Measurements from ENCODE around the gene DNAH10. TPM values are rescaled to one million over a fixed set of nuclear protein-coding genes. Genes with fewer than 3 reads are reported as not detected.

DNAH10 gene
- total and polyA plus RNA-seq, 2 experiments from 2014 or later, result 0.22 to 0.60 TPM

DNA sequence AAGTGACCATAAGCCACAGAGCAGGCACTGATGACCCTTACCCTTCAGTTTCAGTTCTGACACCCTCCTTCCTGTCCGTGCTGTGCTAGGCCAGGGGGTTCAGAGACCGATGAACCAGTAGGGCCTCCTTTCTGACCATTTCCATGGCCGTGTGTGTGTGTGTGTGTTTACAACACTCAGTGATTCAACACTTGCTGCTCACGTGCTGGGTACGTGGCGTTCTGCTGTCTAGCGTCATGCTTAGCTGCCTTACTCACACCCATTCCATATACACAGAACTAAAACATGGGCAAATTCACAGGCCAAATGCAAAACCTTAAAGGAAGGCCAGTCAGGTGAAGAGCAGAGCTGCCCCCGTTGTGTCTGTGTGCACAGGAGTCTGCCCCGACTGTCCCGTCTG, 67.5 kb downstream of the DNAH10 start:
- H3K27me3 ChIP-seq, result no peaks in the 10 kb centered on the region
- TF ChIP-seq EZH2 (IDR thresholded peaks at IDR 0.05; ENCODE audit: borderline replicate concordance) (no peak), EZH2phosphoT487 (IDR thresholded peaks at IDR 0.05; ENCODE audit: low read depth, severe bottlenecking, unreplicated experiment) (no peak)
- TF ChIP-seq, protein P1, sequence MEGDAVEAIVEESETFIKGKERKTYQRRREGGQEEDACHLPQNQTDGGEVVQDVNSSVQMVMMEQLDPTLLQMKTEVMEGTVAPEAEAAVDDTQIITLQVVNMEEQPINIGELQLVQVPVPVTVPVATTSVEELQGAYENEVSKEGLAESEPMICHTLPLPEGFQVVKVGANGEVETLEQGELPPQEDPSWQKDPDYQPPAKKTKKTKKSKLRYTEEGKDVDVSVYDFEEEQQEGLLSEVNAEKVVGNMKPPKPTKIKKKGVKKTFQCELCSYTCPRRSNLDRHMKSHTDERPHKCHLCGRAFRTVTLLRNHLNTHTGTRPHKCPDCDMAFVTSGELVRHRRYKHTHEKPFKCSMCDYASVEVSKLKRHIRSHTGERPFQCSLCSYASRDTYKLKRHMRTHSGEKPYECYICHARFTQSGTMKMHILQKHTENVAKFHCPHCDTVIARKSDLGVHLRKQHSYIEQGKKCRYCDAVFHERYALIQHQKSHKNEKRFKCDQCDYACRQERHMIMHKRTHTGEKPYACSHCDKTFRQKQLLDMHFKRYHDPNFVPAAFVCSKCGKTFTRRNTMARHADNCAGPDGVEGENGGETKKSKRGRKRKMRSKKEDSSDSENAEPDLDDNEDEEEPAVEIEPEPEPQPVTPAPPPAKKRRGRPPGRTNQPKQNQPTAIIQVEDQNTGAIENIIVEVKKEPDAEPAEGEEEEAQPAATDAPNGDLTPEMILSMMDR (IDR thresholded peaks at IDR 0.05; ENCODE audit: poor library complexity), result no peak
- H3K27ac ChIP-seq, result no peak overlapping the region
- no peaks in the 10 kb centered on the region for H4K20me1 ChIP-seq (ENCODE audit: insufficient read depth, poor library complexity, severe bottlenecking)
- DNase-seq (ENCODE audit: low spot score), result no peak
- no peak overlapping the region for H3K4me2 ChIP-seq
- no peaks in the 10 kb centered on the region for H3K36me3 ChIP-seq (replicated peaks; ENCODE audit: insufficient read depth, low read depth)
- H3K4me1 ChIP-seq (ENCODE audit: insufficient read depth), result no peaks in the 10 kb centered on the region
- H3K79me2 ChIP-seq, result no peaks in the 10 kb centered on the region
- no peak overlapping the region for H2AFZ ChIP-seq
- WGBS (ENCODE audit: low lambda C conversion rate, missing lambda C conversion rate), result 93% methylated on average over 10 of the region's 10 CpGs
- no peaks in the 10 kb centered on the region for H3K9me2 ChIP-seq (replicated peaks; ENCODE audit: insufficient read depth)
- H3K4me3 ChIP-seq, result no peak overlapping the region
- H3K9me3 ChIP-seq (ENCODE audit: low read depth), result no peaks in the 10 kb centered on the region

DNA sequence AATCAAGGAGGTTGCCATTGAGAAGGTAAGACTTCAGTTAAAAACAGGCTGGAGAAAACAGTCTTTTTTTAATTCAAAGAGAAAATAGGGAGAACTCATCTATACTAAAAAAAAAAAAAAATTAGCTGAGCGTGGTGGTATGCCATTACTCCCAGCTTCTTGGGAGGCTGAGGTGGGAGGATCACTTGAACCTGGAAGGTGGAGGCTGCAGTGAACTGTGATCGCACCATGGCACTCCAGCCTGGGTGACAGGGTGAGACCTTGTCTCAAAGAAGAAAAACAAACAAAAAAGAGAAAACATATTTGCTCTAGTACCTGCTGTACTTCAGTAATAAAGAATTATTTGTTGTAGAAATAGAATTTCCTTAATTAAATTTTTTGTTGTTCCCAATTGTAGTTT, 68.6 kb downstream of the DNAH10 start:
- WGBS (ENCODE audit: low lambda C conversion rate, missing lambda C conversion rate), result 95% methylated on average over 2 of the region's 2 CpGs
- Histone ChIP-seq H3K27ac (no peak overlapping the region), H3K9me3 (ENCODE audit: low read depth) (no peaks in the 10 kb centered on the region), H2AFZ (no peak overlapping the region), H3K4me2 (no peak overlapping the region), H3K36me3 (replicated peaks; ENCODE audit: insufficient read depth, low read depth) (no peaks in the 10 kb centered on the region), H3K79me2 (no peaks in the 10 kb centered on the region), H3K9me2 (replicated peaks; ENCODE audit: insufficient read depth) (no peaks in the 10 kb centered on the region), H3K4me3 (no peak overlapping the region), H3K4me1 (ENCODE audit: insufficient read depth) (no peaks in the 10 kb centered on the region), H4K20me1 (ENCODE audit: insufficient read depth, poor library complexity, severe bottlenecking) (no peaks in the 10 kb centered on the region), H3K27me3 (no peaks in the 10 kb centered on the region)
- TF ChIP-seq EZH2phosphoT487 (IDR thresholded peaks at IDR 0.05; ENCODE audit: low read depth, severe bottlenecking, unreplicated experiment), result no peak
- no peak for TF ChIP-seq EZH2 (IDR thresholded peaks at IDR 0.05; ENCODE audit: borderline replicate concordance)
- TF ChIP-seq, protein P1 (IDR thresholded peaks at IDR 0.05; ENCODE audit: poor library complexity), result no peak
- DNase-seq (ENCODE audit: low spot score), result no peak

DNA sequence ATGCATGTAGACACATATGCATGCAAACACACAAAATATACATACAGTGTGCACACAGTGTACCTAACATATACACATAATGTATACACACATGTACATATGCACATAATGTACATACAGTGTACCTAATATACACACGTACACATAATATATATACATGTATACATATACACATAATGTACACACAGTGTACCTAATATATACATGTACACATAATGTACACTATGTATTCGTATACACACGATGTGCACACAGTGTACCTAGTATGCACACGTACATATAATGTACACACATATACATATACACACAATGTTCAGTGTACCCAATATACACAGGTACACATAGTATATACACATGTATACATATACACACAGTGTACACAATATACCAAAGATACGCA, 70.0 kb downstream of the DNAH10 start:
- Histone ChIP-seq H4K20me1 (ENCODE audit: insufficient read depth, poor library complexity, severe bottlenecking) (no peaks in the 10 kb centered on the region), H3K4me1 (ENCODE audit: insufficient read depth) (no peaks in the 10 kb centered on the region), H3K36me3 (replicated peaks; ENCODE audit: insufficient read depth, low read depth) (no peaks in the 10 kb centered on the region), H3K9me2 (replicated peaks; ENCODE audit: insufficient read depth) (no peaks in the 10 kb centered on the region), H3K4me2 (no peak overlapping the region), H3K4me3 (no peak overlapping the region), H3K79me2 (no peaks in the 10 kb centered on the region), H2AFZ (no peak overlapping the region), H3K27ac (no peak overlapping the region), H3K9me3 (ENCODE audit: low read depth) (no peaks in the 10 kb centered on the region), H3K27me3 (no peaks in the 10 kb centered on the region)
- WGBS (ENCODE audit: low lambda C conversion rate, missing lambda C conversion rate), result 99% methylated on average over 5 of the region's 5 CpGs
- no peak for DNase-seq (ENCODE audit: low spot score)
- TF ChIP-seq EZH2phosphoT487 (IDR thresholded peaks at IDR 0.05; ENCODE audit: low read depth, severe bottlenecking, unreplicated experiment) (no peak), EZH2 (IDR thresholded peaks at IDR 0.05; ENCODE audit: borderline replicate concordance) (no peak)
- TF ChIP-seq, protein P1 (IDR thresholded peaks at IDR 0.05; ENCODE audit: poor library complexity), result no peak

DNA sequence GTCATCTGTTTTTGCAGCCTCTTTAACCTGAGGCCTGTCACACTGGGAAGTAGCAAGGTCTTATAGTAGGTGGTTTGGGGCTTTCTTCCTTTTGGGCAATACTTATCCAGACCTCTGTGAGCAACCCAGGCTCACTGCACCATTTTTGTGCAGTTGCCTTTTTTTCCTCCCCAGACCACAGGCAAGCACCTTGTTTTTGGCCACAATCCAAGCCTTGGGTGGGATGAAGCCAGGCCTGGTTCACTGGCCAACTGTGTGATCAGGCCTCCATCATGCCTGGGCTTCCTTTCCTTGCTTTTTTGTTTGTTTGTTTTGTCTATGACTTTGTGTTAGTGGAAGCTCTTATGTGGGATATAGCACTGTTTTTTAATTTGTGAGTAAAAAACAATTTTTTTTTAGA, 71.7 kb downstream of the DNAH10 start:
- no peak overlapping the region for H3K4me3 ChIP-seq
- H3K9me2 ChIP-seq (replicated peaks; ENCODE audit: insufficient read depth), result no peaks in the 10 kb centered on the region
- H2AFZ ChIP-seq, result no peak overlapping the region
- no peaks in the 10 kb centered on the region for H3K36me3 ChIP-seq (replicated peaks; ENCODE audit: insufficient read depth, low read depth)
- no peaks in the 10 kb centered on the region for H3K9me3 ChIP-seq (ENCODE audit: low read depth)
- H3K4me1 ChIP-seq (ENCODE audit: insufficient read depth), result no peaks in the 10 kb centered on the region
- H3K27ac ChIP-seq, result no peak overlapping the region
- no peaks in the 10 kb centered on the region for H3K79me2 ChIP-seq
- no peaks in the 10 kb centered on the region for H4K20me1 ChIP-seq (ENCODE audit: insufficient read depth, poor library complexity, severe bottlenecking)
- H3K27me3 ChIP-seq, result no peaks in the 10 kb centered on the region
- no peak for DNase-seq (ENCODE audit: low spot score)
- TF ChIP-seq EZH2 (IDR thresholded peaks at IDR 0.05; ENCODE audit: borderline replicate concordance), result no peak
- H3K4me2 ChIP-seq, result no peak overlapping the region
